ENCODE results near the gene ANO10.

Gene ANO10

DNA sequence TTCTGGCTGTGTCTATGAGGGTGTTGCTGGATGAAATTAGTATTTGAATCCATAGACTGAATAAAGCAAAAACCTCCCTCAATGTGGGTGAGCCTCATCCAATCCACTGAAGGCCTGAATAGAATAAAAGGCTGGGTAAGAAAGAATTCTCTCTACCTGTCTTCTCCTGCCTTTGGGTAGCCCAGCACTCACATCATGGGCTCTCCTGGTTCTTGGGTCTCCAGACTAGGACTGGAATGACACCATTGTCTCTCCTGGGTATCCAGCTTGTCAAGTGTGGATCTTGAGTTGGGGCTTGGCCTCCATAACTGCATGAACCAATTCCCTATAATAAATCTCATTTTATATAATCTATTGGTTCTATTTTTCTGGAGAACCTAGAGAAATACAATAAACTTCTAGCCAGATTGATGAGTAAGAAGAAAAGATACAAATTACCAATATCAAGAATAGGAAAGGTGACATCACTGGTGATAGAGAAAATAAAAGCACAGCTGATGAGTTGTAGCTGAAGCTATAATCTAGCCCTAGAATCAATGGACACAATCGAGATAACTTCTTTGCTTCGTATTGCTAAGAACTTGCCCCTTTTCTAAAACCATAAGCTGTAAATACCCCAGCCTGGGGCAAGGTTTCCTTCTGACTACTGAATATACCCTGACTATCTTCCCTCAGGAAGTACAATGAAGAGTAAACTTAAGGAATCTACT lies 106.4 kb downstream of the ANO10 start:
- H3K27ac ChIP-seq (ENCODE audit: low read length) = no peak overlapping the region
- DNase-seq (no peak), ATAC-seq (ENCODE audit: insufficient read depth, low read depth) (no peak)
- H3K9ac ChIP-seq (ENCODE audit: low read depth, low read length) = no peak overlapping the region
- no peaks in the 10 kb centered on the region for H3K36me3 ChIP-seq (ENCODE audit: insufficient read depth, low read length)
- H3K9me3 ChIP-seq (ENCODE audit: insufficient read depth, low read length, severe bottlenecking) = peaks cover 15% of the 10 kb centered on the region
- TF ChIP-seq EZH2 (IDR thresholded peaks at IDR 0.05; ENCODE audit: borderline replicate concordance, low read depth, low read length, severe bottlenecking) = no peak
- TF ChIP-seq, protein P1, sequence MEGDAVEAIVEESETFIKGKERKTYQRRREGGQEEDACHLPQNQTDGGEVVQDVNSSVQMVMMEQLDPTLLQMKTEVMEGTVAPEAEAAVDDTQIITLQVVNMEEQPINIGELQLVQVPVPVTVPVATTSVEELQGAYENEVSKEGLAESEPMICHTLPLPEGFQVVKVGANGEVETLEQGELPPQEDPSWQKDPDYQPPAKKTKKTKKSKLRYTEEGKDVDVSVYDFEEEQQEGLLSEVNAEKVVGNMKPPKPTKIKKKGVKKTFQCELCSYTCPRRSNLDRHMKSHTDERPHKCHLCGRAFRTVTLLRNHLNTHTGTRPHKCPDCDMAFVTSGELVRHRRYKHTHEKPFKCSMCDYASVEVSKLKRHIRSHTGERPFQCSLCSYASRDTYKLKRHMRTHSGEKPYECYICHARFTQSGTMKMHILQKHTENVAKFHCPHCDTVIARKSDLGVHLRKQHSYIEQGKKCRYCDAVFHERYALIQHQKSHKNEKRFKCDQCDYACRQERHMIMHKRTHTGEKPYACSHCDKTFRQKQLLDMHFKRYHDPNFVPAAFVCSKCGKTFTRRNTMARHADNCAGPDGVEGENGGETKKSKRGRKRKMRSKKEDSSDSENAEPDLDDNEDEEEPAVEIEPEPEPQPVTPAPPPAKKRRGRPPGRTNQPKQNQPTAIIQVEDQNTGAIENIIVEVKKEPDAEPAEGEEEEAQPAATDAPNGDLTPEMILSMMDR (IDR thresholded peaks at IDR 0.05; ENCODE audit: borderline replicate concordance, extremely low read depth, low read length, poor library complexity, severe bottlenecking) = no peak
- no peaks in the 10 kb centered on the region for H3K27me3 ChIP-seq (ENCODE audit: insufficient read depth, low read length, poor library complexity)
- no peaks in the 10 kb centered on the region for H4K20me1 ChIP-seq (ENCODE audit: insufficient read depth, low read length)
- no peaks in the 10 kb centered on the region for H3K79me2 ChIP-seq (ENCODE audit: insufficient read depth, low read length)
- H3K4me1 ChIP-seq (ENCODE audit: insufficient read depth, low read length) = no peaks in the 10 kb centered on the region
- no peak overlapping the region for H3K4me2 ChIP-seq (ENCODE audit: insufficient read depth, low read length)
- H2AFZ ChIP-seq (ENCODE audit: low read depth, low read length) = no peak overlapping the region
- no peak overlapping the region for H3K4me3 ChIP-seq (ENCODE audit: low read depth in 1 of 2, low read length in 2 of 2)

DNA sequence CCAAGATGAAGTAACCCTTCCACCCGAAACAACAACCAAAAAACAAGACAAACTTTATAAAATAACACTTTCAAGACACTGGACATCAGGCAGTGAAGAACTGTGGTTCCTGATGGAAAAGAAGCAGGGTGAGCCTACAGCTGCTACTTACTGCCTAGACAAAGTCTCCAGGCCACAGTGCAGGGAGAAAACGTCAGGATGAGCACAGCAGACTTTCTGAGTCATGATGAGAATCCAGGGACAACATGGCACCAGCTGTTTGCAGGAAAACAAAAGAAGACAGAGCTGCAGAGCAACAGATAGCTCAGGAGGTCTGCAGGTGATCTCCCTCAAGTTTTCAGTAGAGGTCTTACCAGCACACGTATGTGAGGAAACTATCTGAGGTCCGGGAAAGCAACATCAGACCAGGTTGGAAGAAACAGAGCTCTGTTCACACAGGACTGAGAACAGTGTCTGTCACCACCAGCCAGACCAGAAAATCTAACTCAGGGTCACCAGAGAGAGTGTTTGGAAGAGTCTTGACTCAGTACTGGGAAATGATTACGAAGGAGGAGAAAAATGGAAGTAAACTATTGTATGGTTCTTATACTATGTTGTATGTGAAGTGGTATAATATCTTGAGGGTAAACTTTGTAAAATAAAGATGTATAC lies 108.9 kb downstream of the ANO10 start:
- no peaks in the 10 kb centered on the region for H4K20me1 ChIP-seq (ENCODE audit: insufficient read depth, low read length)
- DNase-seq = no peak
- no peak overlapping the region for H3K4me2 ChIP-seq (ENCODE audit: insufficient read depth, low read length)
- no peak for ATAC-seq (ENCODE audit: insufficient read depth, low read depth)
- no peak overlapping the region for H3K9ac ChIP-seq (ENCODE audit: low read depth, low read length)
- TF ChIP-seq, protein P1 (IDR thresholded peaks at IDR 0.05; ENCODE audit: borderline replicate concordance, extremely low read depth, low read length, poor library complexity, severe bottlenecking) = no peak
- TF ChIP-seq EZH2 (IDR thresholded peaks at IDR 0.05; ENCODE audit: borderline replicate concordance, low read depth, low read length, severe bottlenecking) = no peak
- H3K27ac ChIP-seq (ENCODE audit: low read length) = no peak overlapping the region
- H3K79me2 ChIP-seq (ENCODE audit: insufficient read depth, low read length) = no peaks in the 10 kb centered on the region
- H3K4me1 ChIP-seq (ENCODE audit: insufficient read depth, low read length) = no peaks in the 10 kb centered on the region
- no peak overlapping the region for H3K4me3 ChIP-seq (ENCODE audit: low read depth in 1 of 2, low read length in 2 of 2)
- H2AFZ ChIP-seq (ENCODE audit: low read depth, low read length) = no peak overlapping the region
- peaks cover 8% of the 10 kb centered on the region for H3K9me3 ChIP-seq (ENCODE audit: insufficient read depth, low read length, severe bottlenecking)
- H3K36me3 ChIP-seq (ENCODE audit: insufficient read depth, low read length) = no peaks in the 10 kb centered on the region
- no peaks in the 10 kb centered on the region for H3K27me3 ChIP-seq (ENCODE audit: insufficient read depth, low read length, poor library complexity)

DNA sequence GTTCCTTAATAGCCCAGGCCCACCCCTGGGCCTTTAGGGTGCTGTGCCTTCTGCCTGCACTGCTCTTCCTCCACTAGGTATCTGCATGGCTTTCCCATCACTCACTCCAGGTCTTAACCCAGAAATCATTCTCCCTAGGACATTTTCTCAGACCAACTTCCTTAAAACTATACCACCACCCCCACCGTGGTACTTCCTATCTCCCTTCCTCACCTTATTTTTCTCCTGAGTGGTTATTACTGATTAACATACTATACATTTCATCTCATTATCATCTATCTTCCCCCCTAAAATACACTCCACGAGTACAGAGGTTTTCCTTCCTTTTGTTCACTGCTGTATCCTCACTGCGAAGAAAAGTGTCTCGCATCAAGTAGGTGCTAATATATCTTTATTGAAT lies 115.2 kb downstream of the ANO10 start:
- no peak overlapping the region for H3K4me3 ChIP-seq (ENCODE audit: low read depth in 1 of 2, low read length in 2 of 2)
- no peak overlapping the region for H2AFZ ChIP-seq (ENCODE audit: low read depth, low read length)
- no peaks in the 10 kb centered on the region for H4K20me1 ChIP-seq (ENCODE audit: insufficient read depth, low read length)
- H3K27me3 ChIP-seq (ENCODE audit: insufficient read depth, low read length, poor library complexity) = no peaks in the 10 kb centered on the region
- no peaks in the 10 kb centered on the region for H3K79me2 ChIP-seq (ENCODE audit: insufficient read depth, low read length)
- no peaks in the 10 kb centered on the region for H3K36me3 ChIP-seq (ENCODE audit: insufficient read depth, low read length)
- H3K27ac ChIP-seq (ENCODE audit: low read length) = no peak overlapping the region
- TF ChIP-seq, protein P1 (IDR thresholded peaks at IDR 0.05; ENCODE audit: borderline replicate concordance, extremely low read depth, low read length, poor library complexity, severe bottlenecking) = no peak
- no peak for TF ChIP-seq EZH2 (IDR thresholded peaks at IDR 0.05; ENCODE audit: borderline replicate concordance, low read depth, low read length, severe bottlenecking)
- DNase-seq = no peak
- no peaks in the 10 kb centered on the region for H3K9me3 ChIP-seq (ENCODE audit: insufficient read depth, low read length, severe bottlenecking)
- H3K4me1 ChIP-seq (ENCODE audit: insufficient read depth, low read length) = no peaks in the 10 kb centered on the region
- H3K4me2 ChIP-seq (ENCODE audit: insufficient read depth, low read length) = no peak overlapping the region
- H3K9ac ChIP-seq (ENCODE audit: low read depth, low read length) = no peak overlapping the region
- ATAC-seq (ENCODE audit: insufficient read depth, low read depth) = no peak

All from DND-41 (cell line).